Liver (tissue), 9 donors: ENCODE measurements around the gene GCKR. TPM values are rescaled to one million over a fixed set of nuclear protein-coding genes. Genes with fewer than 3 reads are reported as not detected.
A peak's percentile ranks its signal among the peaks of the same experiment; 100 is the strongest.

Source experiments
- DNase-seq: peaks from one replicate; pipeline ENCODE4 v3.0.0-alpha.2; 2017; ENCODE audit warnings: low spot score
- H3K27ac ChIP-seq, 2 donors: one replicate each; pipeline ENCODE4 v1.7.0; 2013; ENCODE audit warnings: inconsistent platforms in 2 of 2, low read length in 2 of 2, control low read depth in 1 of 2, low read depth in 1 of 2, mild to moderate bottlenecking in 1 of 2
- H3K27me3 ChIP-seq, 4 donors: one replicate each; pipeline versions ENCODE4 v1.6.1 to v1.7.0; 2013; ENCODE audit warnings: low read length in 3 of 4, inconsistent platforms in 1 of 4, mild to moderate bottlenecking in 1 of 4, moderate library complexity in 1 of 4; ENCODE audit not compliant: control insufficient read depth in 4 of 4, insufficient read depth in 4 of 4
- H3K36me3 ChIP-seq, 4 donors: one replicate each; pipeline versions ENCODE4 v1.6.1 to v1.7.0; 2013; ENCODE audit warnings: low read length in 3 of 4, mild to moderate bottlenecking in 3 of 4, low read depth in 1 of 4, moderate library complexity in 1 of 4; ENCODE audit not compliant: control insufficient read depth in 4 of 4, insufficient read depth in 3 of 4
- H3K4me1 ChIP-seq, 4 donors: one replicate each; pipeline versions ENCODE4 v1.6.1 to v1.7.0; 2013; ENCODE audit warnings: low read length in 3 of 4, mild to moderate bottlenecking in 3 of 4, moderate library complexity in 1 of 4; ENCODE audit not compliant: control insufficient read depth in 4 of 4, insufficient read depth in 4 of 4
- H3K4me3 ChIP-seq, 3 donors: one replicate each; pipeline versions ENCODE4 v1.6.1 to v1.7.0; 2013; ENCODE audit warnings: low read length in 3 of 3, control low read depth in 1 of 3, low read depth in 1 of 3, mild to moderate bottlenecking in 1 of 3
- H3K9ac ChIP-seq, 2 donors: one replicate each; pipeline ENCODE4 v1.7.0; 2013; ENCODE audit warnings: low read length in 2 of 2, mild to moderate bottlenecking in 2 of 2, moderate library complexity in 2 of 2, control low read depth in 1 of 2, low read depth in 1 of 2
- H3K9me3 ChIP-seq, 4 donors: one replicate each; pipeline versions ENCODE4 v1.6.1 to v1.7.0; 2013; ENCODE audit warnings: low read length in 3 of 4; ENCODE audit not compliant: control insufficient read depth in 4 of 4
- ATF3 ChIP-seq: IDR thresholded peaks from 2 replicates; pipeline ENCODE4 v1.6.1; 2016; ENCODE audit warnings: antibody characterized with exemption
- CTCF ChIP-seq: fragments of 150-350 bp; IDR thresholded peaks from 2 replicates; pipeline ENCODE4 v1.5.1; 2017; ENCODE audit warnings: improper control_type of control experiment, low read depth, low read length; ENCODE audit not compliant: missing input control
- EGR1 ChIP-seq, 2 donors: IDR thresholded peaks; 2 replicates each; pipeline ENCODE4 v1.6.1; 2016 to 2018; ENCODE audit warnings: antibody characterized with exemption in 2 of 2, low read depth in 2 of 2
- FOXA1 ChIP-seq: IDR thresholded peaks from 2 replicates; pipeline ENCODE4 v1.6.1; 2016; ENCODE audit warnings: antibody characterized with exemption
- FOXA2 ChIP-seq: IDR thresholded peaks from 2 replicates; pipeline ENCODE4 v1.6.1; 2016; ENCODE audit warnings: antibody characterized with exemption
- GABPA ChIP-seq, 2 donors: IDR thresholded peaks in 1 of 2; conservative IDR thresholded peaks in 1 of 2; 2 replicates each; pipeline ENCODE4 v1.6.1; 2016; ENCODE audit warnings: antibody characterized with exemption in 2 of 2, mild to moderate bottlenecking in 1 of 2, moderate library complexity in 1 of 2
- HNF4A ChIP-seq, 2 donors: conservative IDR thresholded peaks; 2 replicates each; pipeline ENCODE4 v1.6.1; 2016; ENCODE audit warnings: antibody characterized with exemption in 2 of 2, mild to moderate bottlenecking in 2 of 2
- HNF4G ChIP-seq: IDR thresholded peaks from 2 replicates; pipeline ENCODE4 v1.6.1; 2016; ENCODE audit warnings: antibody characterized with exemption
- JUND ChIP-seq, 2 donors: IDR thresholded peaks; 2 replicates each; pipeline ENCODE4 v1.6.1; 2016; ENCODE audit warnings: antibody characterized with exemption in 2 of 2
- NR2F2 ChIP-seq: IDR thresholded peaks from 2 replicates; pipeline ENCODE4 v1.6.1; 2016; ENCODE audit warnings: antibody characterized with exemption
- RAD21 ChIP-seq, 2 donors: IDR thresholded peaks; 2 replicates each; pipeline ENCODE4 v1.6.1; 2016; ENCODE audit warnings: antibody characterized with exemption in 2 of 2, mild to moderate bottlenecking in 2 of 2
- REST ChIP-seq: IDR thresholded peaks from 2 replicates; pipeline ENCODE4 v1.6.1; 2016; ENCODE audit warnings: antibody characterized with exemption, mild to moderate bottlenecking
- RXRA ChIP-seq, 2 donors: IDR thresholded peaks; 2 replicates each; pipeline ENCODE4 v1.6.1; 2017 to 2018; ENCODE audit warnings: antibody characterized with exemption in 2 of 2, mild to moderate bottlenecking in 1 of 2
- SP1 ChIP-seq: IDR thresholded peaks from 2 replicates; pipeline ENCODE4 v1.6.1; 2018; ENCODE audit warnings: antibody characterized with exemption, mild to moderate bottlenecking
- TAF1 ChIP-seq: conservative IDR thresholded peaks from 2 replicates; pipeline ENCODE4 v1.6.1; 2016; ENCODE audit warnings: antibody characterized with exemption, mild to moderate bottlenecking
- YY1 ChIP-seq: IDR thresholded peaks from 2 replicates; pipeline ENCODE4 v1.6.1; 2016; ENCODE audit warnings: antibody characterized with exemption, mild to moderate bottlenecking
- ZBTB33 ChIP-seq: IDR thresholded peaks from 2 replicates; pipeline ENCODE4 v1.6.1; 2016; ENCODE audit warnings: antibody characterized with exemption
- WGBS: extraction: QIAGEN DNeasy Blood & Tissue Kit; methylation state at CpG from one replicate; pipeline ENCODE4 v1.1.7; 2013; 5-methylcytosine and 5-hydroxymethylcytosine counted together
- polyA plus RNA-seq, 2 donors: library from polyadenylated mRNA; stranded (reverse) in 1 of 2; unstranded in 1 of 2; fragments of 200-250 nt in 1 of 2; fragments of >200 nt in 1 of 2; fragmentation: Nextera tagmentation in 1 of 2; extraction: Ambion mirVana in 1 of 2; gene quantifications; one replicate each; pipeline versions ENCODE4 v1.2.1 to v1.2.3, GENCODE V29; 2013 to 2015
- total RNA-seq, 2 donors: library from RNA; depleted of rRNA; stranded (reverse); fragments of >200 nt; gene quantifications; one replicate each; pipeline ENCODE4 v1.2.3, GENCODE V29; 2014
- TF ChIP-seq, protein P1 (sequence below): IDR thresholded peaks from 2 replicates; pipeline ENCODE4 v1.6.1; 2016; ENCODE audit warnings: antibody characterized with exemption
- donor health status: healthy.
- donor health status: healthy.
- donor health status: healthy.
- donor health status: healthy.
- donor health status: healthy.

Gene GCKR
- total and polyA plus RNA-seq, 4 donors = 9.6 to 173 (median 79.4) TPM

- no peaks in the 10 kb centered on the region for H3K27me3 ChIP-seq
- TF ChIP-seq RAD21 (IDR thresholded peaks at IDR 0.05) (no peak), ATF3 (no peak), EGR1 (IDR thresholded peaks at IDR 0.05; ENCODE audit: low read depth in 2 of 2) (no peak), FOXA1 (no peak), CTCF (no peak), REST (no peak), TAF1 (no peak), YY1 (no peak), ZBTB33 (no peak), RXRA (IDR thresholded peaks at IDR 0.05) (no peak), GABPA (IDR thresholded peaks at IDR 0.05 in 1 of 2, conservative IDR thresholded peaks at IDR 0.05 in 1 of 2) (no peak), HNF4A (conservative IDR thresholded peaks at IDR 0.05) (no peak), SP1 (no peak), HNF4G (no peak)
- TF ChIP-seq, protein P1, sequence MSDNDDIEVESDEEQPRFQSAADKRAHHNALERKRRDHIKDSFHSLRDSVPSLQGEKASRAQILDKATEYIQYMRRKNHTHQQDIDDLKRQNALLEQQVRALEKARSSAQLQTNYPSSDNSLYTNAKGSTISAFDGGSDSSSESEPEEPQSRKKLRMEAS = no peak
- H3K9ac ChIP-seq = no peak overlapping the region
- H3K4me3 ChIP-seq = no peak overlapping the region
- peaks cover 7 to 19% (median 12%) of the 10 kb centered on the region in 4 donors for H3K36me3 ChIP-seq
- peak overlapping the region; percentile 90 to 97 for H3K27ac ChIP-seq
- H3K4me1 ChIP-seq = peaks cover 2 to 44% (median 23%) of the 10 kb centered on the region in 4 donors
- no peak for DNase-seq
- WGBS = 95% methylated on average over 4 of the region's 4 CpGs
- no peaks in the 10 kb centered on the region for H3K9me3 ChIP-seq
These were observed 4.1 kb upstream of the GCKR start for GRCh38 chr2:27492557-27492956.

DNA sequence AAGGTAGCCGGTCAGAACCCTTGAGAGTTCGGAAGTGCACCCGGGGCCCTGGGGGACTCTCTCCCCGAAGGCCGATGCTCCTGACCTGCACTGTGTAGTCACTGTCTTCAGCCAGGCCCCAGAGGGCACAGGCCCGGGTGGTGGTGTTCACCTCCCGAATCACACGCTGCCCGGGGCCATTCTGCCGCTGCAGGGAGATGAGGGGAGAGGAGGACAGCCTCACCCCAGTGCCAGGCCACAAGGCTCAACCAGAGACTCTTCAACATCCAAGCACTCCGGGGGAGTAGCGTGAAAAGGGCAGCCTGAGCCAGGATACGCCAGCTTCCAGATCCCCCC, 2.7 kb upstream of the GCKR start:
- peak overlapping the region; percentile 59 to 70 for H3K9ac ChIP-seq
- TF ChIP-seq NR2F2 (no peak), RXRA (IDR thresholded peaks at IDR 0.05) (no peak), JUND (IDR thresholded peaks at IDR 0.05) (no peak), FOXA2 (no peak), HNF4G (no peak), ATF3 (no peak)
- no peak for DNase-seq
- peaks cover 8 to 54% (median 31%) of the 10 kb centered on the region in 4 donors for H3K4me1 ChIP-seq
- peak overlapping the region; percentile 75 to 87 (median 78) for H3K4me3 ChIP-seq
- no peaks in the 10 kb centered on the region for H3K27me3 ChIP-seq
- peak overlapping the region; percentile 90 to 97 for H3K27ac ChIP-seq
- 67% methylated on average over 13 of the region's 13 CpGs for WGBS
- H3K36me3 ChIP-seq = peaks cover 7 to 19% (median 12%) of the 10 kb centered on the region in 4 donors
- no peaks in the 10 kb centered on the region for H3K9me3 ChIP-seq
